Lower leg skin (tissue), 4 donors: ENCODE measurements around the gene MC1R. TPM values are rescaled to one million over a fixed set of nuclear protein-coding genes. Genes with fewer than 3 reads are reported as not detected.
"Not testable (repeated sequence)": the region's sequence is repeated elsewhere in the genome, so short reads cannot be mapped to it uniquely, and the experiment has no call there.

Experiments
- DNase-seq, 2 donors: peaks; one replicate each; pipeline ENCODE4 v3.0.0-alpha.2; 2019; ENCODE audit warnings: low spot score in 2 of 2
- H3K4me3 ChIP-seq: fragments of 200-600 bp; sonication (generic); 2 replicates; pipeline ENCODE4 v1.5.1; 2017; ENCODE audit warnings: mild to moderate bottlenecking, low read depth; ENCODE audit not compliant: poor library complexity, severe bottlenecking
- POLR2A ChIP-seq, 2 donors: fragments of 450-650 bp; IDR thresholded peaks; one replicate each; pipeline ENCODE4 v1.6.1; 2016 to 2017; ENCODE audit warnings: antibody characterized with exemption in 2 of 2, mild to moderate bottlenecking in 1 of 2, moderate library complexity in 1 of 2
- WGBS, 2 donors: methylation state at CpG; one replicate each; pipeline ENCODE4 v1.1.5; 2018; 5-methylcytosine and 5-hydroxymethylcytosine counted together
- intact Hi-C: fragments of 100-400 bp; cut with DNase I; formaldehyde crosslinking; loops from one replicate; pipeline ENCODE4 v1.15.0; 2023; ENCODE audit warnings: low total_unique reads
- total RNA-seq, 4 donors: library from RNA; depleted of rRNA; stranded (reverse); fragments of >200 nt; gene quantifications; one replicate each; pipeline ENCODE4 v1.1.0, GENCODE V29; 2016
- TF ChIP-seq, protein P1 (sequence below), 3 donors: fragments of 450-650 bp; IDR thresholded peaks; one replicate each; pipeline ENCODE4 v1.5.1; 2016; ENCODE audit warnings: antibody characterized with exemption in 3 of 3, mild to moderate bottlenecking in 3 of 3, moderate library complexity in 2 of 3

The MC1R gene
- total RNA-seq, 4 donors from 2014 or later: 3.4 to 6.5 (median 4.5) TPM

DNA sequence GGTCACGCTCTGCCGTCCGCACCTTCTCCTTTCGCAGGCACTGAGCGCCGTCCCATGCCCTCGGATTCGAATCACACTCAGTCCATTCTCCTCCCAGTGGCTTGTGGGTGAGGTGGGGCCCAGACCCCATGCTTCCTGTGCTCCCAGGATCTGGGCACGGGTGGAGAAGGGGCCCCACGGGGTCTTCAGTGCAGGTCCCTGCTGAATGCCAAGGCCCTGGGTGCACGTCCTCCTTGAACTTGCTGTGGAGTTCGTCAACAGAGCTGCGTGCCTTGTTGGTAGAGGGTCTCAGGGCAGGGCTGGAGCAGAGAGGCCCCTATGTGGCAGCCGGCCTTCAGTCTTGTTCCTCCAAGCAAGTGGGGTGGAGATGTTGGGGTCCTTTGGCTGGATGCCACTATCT lies 7.3 kb upstream of the MC1R start:
- DNase-seq: no peak
- WGBS, 2 donors: 91 to 93% methylated on average over 12 to 14 of the region's 14 CpGs
- intact Hi-C loops: no loop called here
- no peak for TF ChIP-seq POLR2A (IDR thresholded peaks at IDR 0.05)
- TF ChIP-seq, protein P1, sequence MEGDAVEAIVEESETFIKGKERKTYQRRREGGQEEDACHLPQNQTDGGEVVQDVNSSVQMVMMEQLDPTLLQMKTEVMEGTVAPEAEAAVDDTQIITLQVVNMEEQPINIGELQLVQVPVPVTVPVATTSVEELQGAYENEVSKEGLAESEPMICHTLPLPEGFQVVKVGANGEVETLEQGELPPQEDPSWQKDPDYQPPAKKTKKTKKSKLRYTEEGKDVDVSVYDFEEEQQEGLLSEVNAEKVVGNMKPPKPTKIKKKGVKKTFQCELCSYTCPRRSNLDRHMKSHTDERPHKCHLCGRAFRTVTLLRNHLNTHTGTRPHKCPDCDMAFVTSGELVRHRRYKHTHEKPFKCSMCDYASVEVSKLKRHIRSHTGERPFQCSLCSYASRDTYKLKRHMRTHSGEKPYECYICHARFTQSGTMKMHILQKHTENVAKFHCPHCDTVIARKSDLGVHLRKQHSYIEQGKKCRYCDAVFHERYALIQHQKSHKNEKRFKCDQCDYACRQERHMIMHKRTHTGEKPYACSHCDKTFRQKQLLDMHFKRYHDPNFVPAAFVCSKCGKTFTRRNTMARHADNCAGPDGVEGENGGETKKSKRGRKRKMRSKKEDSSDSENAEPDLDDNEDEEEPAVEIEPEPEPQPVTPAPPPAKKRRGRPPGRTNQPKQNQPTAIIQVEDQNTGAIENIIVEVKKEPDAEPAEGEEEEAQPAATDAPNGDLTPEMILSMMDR (IDR thresholded peaks at IDR 0.05): no peak
- H3K4me3 ChIP-seq: no peak overlapping the region

- 79 to 80% methylated on average over 12 to 13 of the region's 13 CpGs for WGBS, 2 donors
- TF ChIP-seq, protein P1 (IDR thresholded peaks at IDR 0.05): no peak
- no peak for TF ChIP-seq POLR2A (IDR thresholded peaks at IDR 0.05)
- no peak overlapping the region for H3K4me3 ChIP-seq
- intact Hi-C loops: no loop called here
- no peak for DNase-seq
Observed at GRCh38 chr16:89912143-89912542, 6.5 kb upstream of the MC1R start.

DNA sequence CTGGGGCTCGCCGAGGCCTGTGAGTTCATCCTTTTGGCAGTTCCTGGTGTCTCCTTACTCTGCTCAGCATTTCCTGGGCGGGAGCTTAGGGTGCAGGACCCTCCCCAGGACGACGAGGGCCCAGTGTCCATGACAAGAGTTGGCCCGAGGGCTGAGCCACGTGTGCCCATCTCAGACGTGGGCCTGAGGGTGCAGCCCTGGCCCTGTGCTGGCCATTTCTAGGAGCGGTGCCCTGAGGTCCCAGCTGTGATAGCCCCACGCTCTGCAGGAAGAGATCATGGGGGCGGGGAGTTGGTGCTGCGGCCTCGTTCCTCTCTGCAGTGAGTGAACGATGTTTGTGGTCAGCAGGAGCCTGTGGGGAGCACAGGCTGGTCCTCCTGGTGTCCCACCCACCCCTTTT lies 6.0 kb upstream of the MC1R start:
- no peak for DNase-seq

GRCh38 chr16:89913408-89914387 lies 5.0 kb upstream of the MC1R start:
- WGBS, 2 donors: 73 to 79% methylated on average over 28 to 30 of the region's 30 CpGs
- DNase-seq: no peak
- TF ChIP-seq POLR2A (IDR thresholded peaks at IDR 0.05): no peak
- TF ChIP-seq, protein P1 (IDR thresholded peaks at IDR 0.05): no peak
- intact Hi-C loops: no loop called here
- H3K4me3 ChIP-seq: no peak overlapping the region

More for the DNA sequence above, 6.0 kb upstream of the MC1R start:
- TF ChIP-seq, protein P1 (IDR thresholded peaks at IDR 0.05): no peak
- TF ChIP-seq POLR2A (IDR thresholded peaks at IDR 0.05): no peak
- intact Hi-C loops: no loop called here
- 58 to 74% methylated on average over 12 of the region's 14 CpGs for WGBS, 2 donors
- no peak overlapping the region for H3K4me3 ChIP-seq

DNA sequence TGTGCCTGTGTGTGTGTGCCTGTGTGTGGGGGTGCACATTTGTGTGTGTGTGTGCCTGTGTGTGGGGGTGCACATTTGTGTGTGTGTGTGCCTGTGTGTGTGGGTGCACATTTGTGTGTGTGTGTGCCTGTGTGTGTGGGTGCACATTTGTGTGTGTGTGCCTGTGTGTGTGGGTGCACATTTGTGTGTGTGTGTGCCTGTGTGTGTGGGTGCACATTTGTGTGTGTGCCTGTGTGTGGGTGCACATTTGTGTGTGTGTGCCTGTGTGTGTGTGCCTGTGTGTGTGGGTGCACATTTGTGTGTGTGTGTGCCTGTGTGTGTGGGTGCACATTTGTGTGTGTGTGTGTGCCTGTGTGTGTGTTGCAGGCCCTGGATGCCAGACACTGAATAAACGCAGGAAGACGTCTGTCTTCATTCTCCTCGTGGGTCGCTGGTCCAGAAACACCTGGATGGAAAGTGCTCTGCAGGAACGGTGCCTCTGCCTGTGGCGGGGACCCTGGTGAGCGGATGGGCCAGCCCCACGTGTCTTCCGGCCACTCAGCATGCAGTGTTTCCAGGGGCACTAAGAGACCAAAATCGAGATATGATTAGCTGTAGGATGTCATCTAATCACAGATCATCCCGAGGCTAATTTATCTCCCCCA lies 3.9 kb upstream of the MC1R start:
- DNase-seq, H3K4me3 ChIP-seq, intact Hi-C loops: not testable (repeated sequence)
- 50 to 58% methylated on average over 10 to 11 of the region's 11 CpGs for WGBS, 2 donors
